ENCODE measurements around the gene ZNF384.

Gene ZNF384

DNA sequence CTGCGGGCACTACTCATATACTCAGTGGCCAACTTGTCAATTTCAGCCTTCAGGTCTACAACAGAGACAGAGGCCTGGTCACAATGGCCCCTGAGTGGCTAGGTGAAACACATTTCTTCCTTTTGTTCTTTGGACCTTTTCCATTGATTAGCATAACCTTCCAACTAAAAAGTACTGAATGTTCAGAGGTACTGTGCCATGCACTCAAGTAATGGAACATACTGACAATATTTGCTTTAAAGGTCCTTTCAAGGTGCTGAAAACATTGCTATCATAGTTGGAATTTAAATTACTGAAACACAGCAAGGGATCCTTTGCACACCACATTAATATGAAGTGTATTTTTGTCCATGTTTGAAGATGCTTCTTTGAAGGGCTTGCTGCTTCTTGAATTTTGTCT lies 35.8 kb downstream of the ZNF384 start:
- no peak for DNase-seq (ENCODE audit: low spot score)

DNA sequence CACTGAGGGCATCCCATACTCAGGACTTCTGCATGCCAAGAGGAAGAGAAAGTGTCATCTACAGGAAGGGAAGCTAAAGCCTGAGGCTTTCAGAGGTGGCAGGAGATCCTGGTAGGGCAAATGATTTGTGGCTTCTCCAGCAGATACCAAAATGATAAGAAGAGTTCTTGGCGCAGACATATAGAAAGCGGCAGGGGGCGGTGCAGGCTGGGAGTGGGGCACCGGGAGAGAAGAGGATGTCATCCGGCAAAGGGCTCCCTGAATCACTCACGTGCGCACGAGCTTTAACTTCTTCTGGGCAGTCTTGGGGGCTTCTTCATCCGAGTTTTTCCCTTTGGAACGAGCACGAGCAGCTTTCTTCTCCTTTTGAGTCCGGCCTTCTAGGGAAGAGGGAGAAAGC lies 36.8 kb downstream of the ZNF384 start:
- DNase-seq (ENCODE audit: low spot score): no peak

DNA sequence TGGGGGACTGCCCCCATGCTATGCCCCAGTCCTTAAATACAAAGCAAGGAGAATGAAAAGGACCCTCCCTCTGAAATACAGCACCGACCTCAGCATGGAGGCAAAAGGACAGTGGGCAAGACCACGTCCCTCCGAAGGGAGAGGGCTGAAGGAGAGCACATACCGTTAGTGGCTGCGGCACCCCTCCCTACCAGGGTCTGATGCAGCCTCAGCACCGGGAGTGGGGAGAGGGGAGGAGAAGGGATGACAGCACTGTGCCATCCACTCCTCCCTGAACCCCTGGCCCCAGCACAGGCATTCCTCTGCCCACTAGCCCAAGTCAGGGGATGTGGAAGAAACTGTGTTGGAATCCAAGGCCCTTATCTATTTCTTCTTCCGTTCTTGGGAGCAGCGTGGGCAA lies 38.3 kb downstream of the ZNF384 start:
- DNase-seq (ENCODE audit: low spot score): no peak

DNA sequence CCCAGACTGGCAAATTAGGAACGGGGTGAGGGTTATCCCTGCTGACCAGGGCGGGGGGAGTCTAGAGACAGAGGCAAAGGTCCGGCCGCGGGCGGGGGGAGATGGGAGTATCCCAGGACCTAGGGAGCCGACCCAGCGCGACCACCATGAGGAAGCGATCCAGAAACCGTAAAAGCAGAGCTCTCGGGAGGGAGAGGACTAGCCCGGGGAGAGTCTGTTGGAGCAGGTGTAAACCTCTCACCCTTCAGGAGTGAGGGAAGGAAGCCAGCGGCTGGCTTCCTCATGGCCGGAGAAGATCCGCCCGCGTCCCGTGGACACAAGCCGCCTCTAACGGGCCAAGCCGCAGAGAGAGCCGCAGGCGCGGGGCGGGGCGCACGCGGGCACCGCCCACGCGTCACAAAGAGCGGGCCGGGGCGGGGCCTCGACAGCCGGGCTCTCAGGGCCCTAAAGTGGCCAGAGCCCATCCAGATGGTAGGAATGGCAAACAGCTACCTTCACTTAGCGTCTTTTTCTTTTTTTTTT lies 42.0 kb downstream of the ZNF384 start, which contains the start of gene ACRBP:
Gene ACRBP (minus strand): TSS at position 350 of the 522 bp plus-strand sequence. CDS start 66 bp downstream, at position 284.
- DNase-seq (ENCODE audit: low spot score): no peak

DNA sequence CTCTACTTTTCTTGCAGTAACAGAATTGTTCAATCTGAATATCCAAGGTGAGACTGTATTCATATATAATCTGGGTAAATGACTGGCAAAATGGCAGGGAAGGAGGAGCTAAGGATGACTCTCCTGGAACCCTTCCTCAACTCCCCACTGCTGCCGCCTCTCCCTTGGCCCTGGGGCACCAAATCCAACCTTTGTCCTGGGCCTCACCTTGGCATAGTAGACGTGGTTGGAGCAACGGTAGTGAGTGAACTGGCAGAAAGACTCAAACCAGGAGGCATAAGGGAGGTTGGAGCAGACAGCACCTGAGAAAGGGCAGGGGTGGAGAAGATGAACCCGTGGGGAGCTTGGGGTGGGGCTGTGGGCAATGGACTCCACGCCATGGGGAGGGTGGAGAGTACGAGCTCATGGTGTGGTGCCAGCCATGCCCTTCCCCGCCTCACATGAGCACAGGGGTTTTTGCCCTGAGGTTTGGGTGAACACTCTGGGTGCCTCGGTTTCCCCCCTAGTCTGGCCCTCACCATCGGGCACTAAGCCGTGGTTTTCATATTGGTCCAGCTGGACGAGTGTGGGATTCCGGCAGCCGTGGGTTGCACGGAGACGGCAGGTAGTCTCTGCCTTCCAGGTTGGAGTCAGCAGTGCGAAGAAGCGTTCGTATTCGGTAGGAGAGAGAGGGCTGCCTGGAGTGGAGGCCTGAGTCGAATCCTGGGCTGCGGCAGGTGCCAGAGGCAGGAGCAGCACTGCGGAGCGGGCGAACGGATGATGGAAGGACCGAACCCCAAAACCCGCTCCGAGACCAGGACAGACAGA lies 42.7 kb downstream of the ZNF384 start:
- no peak for DNase-seq (ENCODE audit: low spot score)

DNA sequence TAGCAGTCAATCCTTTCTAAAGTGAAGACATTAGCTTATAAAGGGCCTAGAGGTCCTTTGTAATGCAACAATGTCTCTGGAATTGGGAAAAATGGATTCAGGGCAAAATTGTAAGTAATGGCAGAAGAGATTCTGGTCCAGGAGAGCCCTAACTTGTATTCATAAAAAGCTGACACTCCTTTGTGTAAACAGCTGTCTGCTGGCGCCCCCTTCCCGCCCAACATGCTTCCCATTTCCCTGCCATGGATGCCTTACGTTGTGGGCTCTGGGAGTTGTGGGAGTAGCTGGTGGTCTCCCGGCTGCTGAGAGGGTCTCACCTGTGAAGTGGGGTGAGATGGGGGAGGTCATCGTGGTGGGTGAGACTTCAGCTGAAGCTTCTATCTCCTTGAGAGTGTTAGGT lies 44.3 kb downstream of the ZNF384 start:
- no peak for DNase-seq (ENCODE audit: low spot score)

DNA sequence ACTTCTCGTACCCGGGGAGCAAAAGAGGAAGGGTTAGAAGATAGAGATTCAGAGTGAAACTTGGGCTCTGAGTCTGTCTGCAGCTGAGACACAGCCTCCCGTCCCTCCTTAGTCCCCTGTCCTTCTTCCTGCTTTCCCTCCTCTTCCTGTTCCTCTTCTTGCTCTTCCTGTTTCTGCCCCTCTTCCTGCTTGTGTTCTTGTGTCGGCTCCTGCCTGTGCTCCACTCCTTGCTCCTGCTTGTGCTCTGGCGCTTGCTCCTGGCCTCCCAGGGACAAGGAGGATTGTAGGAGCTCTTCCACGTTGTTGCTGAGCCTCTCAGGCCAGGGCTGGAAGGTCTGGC lies 44.9 kb downstream of the ZNF384 start:
- DNase-seq (ENCODE audit: low spot score): no peak

DNA sequence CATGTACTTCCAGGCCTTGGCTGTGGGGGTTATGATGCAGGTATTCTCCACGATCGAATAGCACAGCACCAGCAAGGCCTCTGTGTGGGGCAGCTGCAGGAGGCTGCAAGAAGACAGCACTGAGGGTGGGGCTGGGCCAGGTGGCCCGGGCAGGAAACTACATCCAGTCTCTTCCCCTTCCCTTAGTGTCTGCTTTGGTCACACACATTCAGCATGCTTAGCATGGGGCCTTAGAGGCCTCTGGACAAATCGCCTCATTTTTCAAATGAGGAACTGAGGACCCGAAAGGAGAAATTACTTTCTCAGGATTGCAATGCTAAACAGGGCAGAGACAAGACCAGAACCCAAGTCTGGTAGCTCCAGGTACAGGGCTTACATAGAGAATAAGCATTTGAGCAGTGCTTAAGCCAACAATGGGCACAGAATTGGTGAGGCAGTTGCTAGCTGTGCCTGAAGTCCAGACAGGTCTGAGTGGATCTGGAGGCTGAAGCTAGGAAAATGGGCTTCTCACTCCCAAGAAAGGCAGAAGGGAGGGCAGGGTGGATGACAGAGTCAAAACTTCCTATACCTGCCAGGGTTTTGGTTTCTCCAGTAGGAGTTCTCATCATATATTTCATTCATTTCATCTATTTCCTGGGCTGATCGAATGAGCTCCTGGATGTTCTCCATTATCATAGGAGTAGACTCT lies 45.5 kb downstream of the ZNF384 start:
- DNase-seq (ENCODE audit: low spot score): no peak

DNA sequence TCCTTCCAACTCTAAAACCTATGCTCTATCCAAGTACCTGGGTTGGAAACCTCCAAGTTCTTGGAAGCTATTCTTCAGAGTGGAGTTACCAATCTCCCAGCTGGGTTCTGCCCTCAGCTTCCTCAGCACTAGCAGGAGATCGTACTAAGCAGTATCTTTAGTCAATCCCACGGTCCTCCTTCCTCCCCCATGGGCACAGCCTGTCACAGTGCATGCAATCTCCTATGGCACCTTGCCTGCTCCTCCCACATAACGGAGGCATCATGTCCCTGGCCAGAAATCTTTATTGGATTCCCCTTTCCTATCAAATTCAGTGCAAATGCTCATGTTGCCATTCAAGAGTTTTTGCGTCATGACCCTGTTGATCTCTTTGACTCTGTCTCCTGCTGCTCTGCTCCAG lies 48.0 kb downstream of the ZNF384 start:
- no peak for DNase-seq (ENCODE audit: low spot score)

DNA sequence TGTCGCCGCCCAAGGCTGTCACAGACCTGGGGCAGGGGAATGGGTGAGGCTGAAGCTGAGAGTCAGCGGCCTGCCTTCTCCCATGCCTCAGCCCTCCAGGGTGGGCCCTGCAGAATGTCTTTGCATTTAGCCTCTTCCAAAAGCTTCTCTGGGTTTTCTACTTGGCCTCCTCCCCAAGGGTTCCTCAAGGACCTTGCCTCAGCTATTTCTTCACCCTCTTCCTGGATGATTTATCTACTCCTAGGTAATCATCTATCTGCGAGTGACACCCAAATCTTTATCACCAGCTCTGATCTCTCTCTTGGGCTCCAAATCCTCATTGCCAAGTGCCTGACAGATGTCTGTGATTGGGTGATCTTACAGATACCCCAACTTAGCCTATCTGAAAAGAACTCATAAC lies 48.7 kb downstream of the ZNF384 start:
- DNase-seq (ENCODE audit: low spot score): no peak

DNA sequence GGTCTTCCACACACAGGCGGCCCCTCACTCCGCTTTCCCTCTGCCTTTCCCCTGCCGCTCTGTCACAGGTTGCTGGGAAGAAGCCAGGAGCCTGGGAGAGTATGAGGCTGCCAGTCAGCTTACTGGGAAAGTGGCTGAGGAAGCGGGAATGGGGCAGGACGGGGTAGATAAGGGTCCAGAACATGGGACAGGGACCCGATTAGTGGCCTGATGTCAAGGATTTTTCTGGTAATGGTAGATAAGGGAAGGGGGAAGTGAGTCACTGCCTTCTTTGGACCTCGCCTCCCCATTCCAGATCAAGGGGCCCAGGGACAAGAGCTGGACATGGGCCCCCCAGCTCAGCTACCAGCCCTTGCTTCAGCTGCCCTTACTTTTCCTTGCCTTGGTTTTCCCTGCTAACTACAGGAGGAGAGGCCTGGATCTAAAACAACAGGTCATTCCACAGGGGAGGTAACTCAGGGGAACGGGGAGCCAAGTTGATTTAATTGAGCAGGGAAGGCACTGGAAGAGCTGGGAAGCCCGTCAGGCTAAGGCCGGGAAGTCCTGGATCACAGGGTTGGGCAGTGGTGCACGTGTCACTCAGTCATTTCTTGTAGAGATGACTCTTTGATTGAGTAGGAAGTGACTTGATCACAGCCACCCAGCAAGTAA lies 49.9 kb downstream of the ZNF384 start:
- DNase-seq (ENCODE audit: low spot score): no peak

DNA sequence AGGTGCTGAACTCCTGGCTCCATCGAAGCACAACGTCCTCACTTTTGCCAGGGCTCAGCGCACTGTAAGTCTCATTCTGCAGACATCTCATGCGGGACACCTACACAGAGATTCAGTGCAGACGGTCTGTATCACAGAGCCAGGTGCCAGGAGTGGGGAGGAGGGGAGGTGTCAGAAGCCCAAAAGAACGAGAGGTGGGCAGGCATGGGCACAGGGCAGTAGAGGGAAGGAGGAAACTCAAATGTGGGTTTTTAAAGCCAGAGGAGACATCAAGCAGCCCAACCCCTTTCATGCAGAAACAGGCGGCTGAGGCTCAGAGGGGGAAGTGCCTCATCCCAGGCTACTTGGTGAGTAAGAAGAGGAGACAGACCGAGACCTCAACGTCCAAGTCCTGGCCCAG lies 50.9 kb downstream of the ZNF384 start:
- DNase-seq (ENCODE audit: low spot score): no peak

DNA sequence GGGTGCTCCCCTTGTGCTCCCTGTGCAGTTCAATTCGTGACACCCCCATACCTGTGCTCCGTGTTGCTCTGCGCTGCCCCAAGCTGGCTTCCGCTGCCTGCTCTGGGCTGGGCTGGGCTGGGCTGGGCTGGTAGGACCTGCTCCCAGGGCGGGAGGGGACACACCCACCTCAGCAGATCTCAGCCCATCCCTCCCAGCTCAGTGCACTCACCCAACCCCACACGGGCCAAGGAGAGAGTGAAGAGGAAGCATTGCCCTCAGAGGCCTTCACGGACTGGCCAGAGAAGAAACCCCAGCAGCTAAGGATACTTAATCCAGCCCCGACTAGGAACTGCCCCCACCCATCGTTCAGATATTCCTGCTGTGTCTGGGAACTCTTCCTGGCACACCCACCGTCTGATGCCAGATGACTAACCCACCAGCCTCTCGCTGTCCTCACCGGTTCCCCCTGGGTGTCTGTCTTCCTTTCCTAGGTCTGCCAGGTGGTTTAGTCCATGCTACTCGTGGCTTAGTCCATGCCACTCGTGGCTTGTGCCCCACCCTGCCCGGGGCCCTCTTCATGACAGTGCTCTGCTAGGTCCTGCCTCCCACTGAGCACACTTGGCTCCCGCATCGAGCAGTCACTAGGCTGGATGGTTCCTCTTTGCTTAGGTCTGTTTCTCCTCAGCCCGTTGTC lies 53.2 kb downstream of the ZNF384 start, which contains the start of gene LPAR5:
Gene LPAR5 (minus strand): TSS at position 104 of the 676 bp plus-strand sequence. CDS start 14,711 bp downstream, outside the sequence.
- DNase-seq (ENCODE audit: low spot score): no peak

DNA sequence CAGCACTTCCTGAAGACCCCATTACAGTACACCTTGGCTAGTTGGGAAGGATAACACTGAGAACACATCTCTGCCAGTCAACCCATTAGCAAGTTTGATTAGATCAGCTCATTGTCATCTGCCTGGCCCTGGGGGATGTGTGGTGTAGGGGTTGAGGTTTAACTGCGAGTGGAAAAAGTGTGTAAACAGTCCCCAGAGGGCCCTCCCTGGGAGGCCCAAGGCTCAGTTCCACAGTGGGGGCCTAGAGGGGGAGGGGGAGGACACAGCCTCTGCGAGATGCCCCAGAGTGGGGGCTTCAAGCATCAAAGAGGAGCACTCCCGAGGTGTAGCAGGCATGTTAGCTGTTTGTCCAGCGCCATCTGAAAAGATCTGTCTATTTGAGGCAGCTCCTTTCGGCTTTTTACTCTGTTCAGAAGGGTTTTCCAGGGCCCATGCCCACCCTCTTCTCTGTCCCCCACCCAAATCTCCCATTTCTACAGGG lies 53.8 kb downstream of the ZNF384 start:
- no peak for DNase-seq (ENCODE audit: low spot score)

DNA sequence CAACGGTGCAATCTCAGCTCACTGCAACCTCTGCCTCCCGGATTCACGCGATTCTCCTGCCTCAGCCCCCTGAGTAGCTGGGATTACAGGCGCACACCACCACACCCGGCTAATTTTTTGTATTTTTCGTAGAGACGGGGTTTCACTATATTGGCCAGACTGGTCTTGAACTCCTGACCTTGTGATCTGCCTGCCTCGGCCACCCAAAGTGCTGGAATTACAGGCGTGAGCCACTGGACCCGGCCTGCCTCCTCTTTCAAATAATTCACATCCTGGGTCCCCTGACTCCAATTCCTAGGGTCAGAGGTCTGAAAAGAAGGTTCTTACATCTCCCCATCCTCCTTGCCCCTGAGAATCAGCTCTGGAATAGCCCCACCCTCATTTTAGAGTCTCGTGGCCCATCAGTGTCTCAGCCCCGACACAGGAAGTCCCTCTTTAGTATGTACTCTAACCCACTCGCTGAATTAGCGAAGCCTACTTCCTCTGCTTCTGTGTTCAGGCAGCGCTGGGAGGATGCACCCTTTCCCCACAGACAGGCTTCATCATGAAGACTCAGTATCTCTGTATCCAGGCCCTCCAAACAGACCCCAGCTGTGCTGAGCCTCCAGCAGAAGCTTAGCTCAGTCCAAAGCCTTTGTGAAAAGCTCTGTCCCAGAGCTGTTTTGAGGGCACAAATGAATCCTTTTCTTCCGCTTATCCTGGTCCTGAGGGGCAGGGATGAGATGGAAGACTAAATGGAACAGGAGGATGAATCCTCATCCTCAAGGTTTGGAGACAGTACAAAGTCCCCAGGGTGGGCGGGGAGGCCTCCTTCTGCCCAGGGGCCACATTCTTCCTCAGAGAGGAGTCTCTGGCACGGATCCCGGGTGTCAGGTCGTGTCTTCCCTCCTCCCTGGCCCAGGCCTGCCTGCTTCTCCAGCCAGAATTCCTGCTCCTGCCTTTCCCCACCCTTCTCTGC lies 56.9 kb downstream of the ZNF384 start:
- no peak for DNase-seq (ENCODE audit: low spot score)

DNA sequence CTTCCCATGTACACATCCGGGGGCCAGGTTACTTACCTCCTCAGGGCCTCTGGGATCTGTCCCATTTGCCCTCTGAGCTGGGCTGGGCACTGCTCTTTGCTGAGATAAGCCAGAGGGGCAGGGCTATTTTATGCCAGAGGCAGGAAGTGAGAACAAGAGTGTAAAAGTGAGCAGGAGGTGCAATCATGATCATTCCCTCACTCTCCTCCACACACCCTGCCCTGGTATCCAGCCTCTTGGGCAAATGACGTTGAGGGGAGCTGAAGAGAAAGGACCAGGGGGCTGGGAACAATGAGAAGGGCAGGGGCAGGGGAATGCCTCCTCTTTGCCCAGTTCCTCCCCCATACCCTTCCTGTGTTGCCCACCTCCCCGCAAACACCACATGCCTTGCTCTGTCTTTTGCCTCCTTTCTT lies 57.6 kb downstream of the ZNF384 start:
- no peak for DNase-seq (ENCODE audit: low spot score)

DNA sequence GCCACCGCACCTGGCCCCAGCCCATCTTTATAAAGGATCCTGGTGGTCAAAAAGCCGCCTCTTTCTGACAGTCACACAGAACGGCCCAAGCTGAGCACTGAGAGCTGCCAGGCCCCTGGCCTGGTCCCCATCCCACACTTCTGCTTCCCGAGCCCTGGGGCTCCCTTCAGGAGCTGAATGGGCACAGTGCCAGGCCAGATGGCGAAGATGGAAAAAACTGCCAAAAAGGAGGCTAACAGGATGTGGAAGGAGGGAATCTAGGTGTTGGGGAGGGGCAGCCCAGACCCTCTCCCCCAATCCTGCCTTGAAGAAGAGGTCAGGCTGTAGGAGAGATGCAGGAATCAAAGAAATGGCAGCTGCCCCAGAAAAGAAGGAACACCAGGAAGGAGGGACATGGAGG lies 58.4 kb downstream of the ZNF384 start:
- DNase-seq (ENCODE audit: low spot score): no peak

DNA sequence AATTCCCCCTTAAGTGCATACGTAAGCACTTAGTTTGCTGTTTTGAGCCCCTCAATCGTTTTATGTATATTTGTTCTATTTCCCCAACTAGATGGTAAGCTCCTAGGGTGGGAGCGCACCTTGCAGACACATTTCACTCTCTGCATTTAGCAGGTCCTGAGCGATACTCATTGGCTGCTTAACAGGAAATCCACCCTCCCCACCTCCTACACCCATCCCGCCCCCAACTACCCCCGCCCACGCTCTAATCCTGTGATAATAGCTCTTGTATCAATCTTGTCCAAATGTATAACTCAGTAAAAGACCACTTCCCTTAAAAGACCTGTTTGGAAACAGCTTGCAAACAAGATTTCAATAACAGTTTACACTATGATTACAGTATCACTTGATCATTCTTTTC lies 61.6 kb downstream of the ZNF384 start:
- no peak for DNase-seq (ENCODE audit: low spot score)

DNA sequence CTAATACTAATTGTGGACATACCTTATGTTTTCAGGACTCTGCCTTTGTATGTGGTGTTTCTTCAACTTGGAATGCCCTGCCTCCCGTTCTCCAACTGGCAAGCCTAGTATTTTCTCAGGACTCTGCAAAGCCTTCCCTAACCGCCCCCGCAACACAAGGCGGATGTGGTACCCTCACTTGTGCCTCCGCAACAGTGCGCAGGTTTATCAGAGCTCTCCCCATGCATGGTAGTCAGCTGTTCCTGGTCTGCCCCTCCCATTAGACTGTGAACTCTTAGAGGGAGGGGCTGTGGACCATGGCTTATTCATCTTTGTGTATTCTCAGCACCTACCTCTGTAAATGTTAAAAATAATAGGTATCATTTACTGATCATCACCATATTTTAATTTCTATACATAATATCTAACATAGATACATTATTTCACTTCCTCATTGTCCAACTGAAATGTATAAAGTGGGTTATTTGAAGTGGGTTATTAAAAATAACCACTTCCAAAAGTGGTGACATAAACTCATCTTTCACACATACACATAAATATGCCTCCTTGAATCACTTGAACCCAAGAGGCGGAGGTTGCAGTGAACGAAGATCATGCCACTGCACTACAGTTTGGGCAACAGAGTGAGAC lies 62.4 kb downstream of the ZNF384 start:
- no peak for DNase-seq (ENCODE audit: low spot score)

DNA sequence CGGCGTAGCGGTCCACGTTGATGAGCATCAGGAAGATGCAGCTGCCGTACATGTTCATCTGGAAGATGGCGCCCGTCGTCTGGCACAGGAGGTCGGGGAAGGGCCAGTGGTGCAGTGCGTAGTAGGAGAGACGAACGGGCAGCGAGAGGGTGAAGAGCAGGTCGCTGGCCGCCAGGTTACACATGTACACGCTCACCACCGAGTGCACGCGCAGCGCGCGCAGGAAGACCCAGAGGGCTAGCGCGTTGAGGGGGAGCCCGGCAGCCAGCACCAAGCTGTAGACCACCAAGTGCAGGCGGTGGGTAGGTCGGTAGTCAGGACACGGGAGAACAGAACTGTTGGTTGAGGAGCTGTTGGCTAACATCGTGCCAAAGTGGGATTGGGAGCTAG lies 68.3 kb downstream of the ZNF384 start:
- no peak for DNase-seq (ENCODE audit: low spot score)

All from RKO (cell line).